Nephron progenitor cell (in vitro differentiated cells): ENCODE measurements around the gene TMPRSS9.

Experiments
- DNase-seq: peaks from one replicate; pipeline ENCODE4 v3.0.0; 2021
- H3K27ac Mint-ChIP-seq: 2 replicates; pipeline ENCODE4 v1.8.0; 2021; ENCODE audit warnings: mild to moderate bottlenecking, moderate library complexity, mixed read lengths
- H3K27me3 Mint-ChIP-seq: 2 replicates; pipeline ENCODE4 v1.8.0; 2021; ENCODE audit warnings: mild to moderate bottlenecking, low read depth, mixed read lengths; ENCODE audit not compliant: poor library complexity
- H3K36me3 Mint-ChIP-seq: 2 replicates; pipeline ENCODE4 v1.8.0; 2021; ENCODE audit warnings: low read depth, mixed read lengths
- H3K4me1 Mint-ChIP-seq: 2 replicates; pipeline ENCODE4 v1.8.0; 2021; ENCODE audit warnings: mixed read lengths
- H3K4me3 Mint-ChIP-seq: 2 replicates; pipeline ENCODE4 v1.8.0; 2021; ENCODE audit warnings: mild to moderate bottlenecking, moderate library complexity, mixed read lengths
- H3K9me3 Mint-ChIP-seq: 2 replicates; pipeline ENCODE4 v1.8.0; 2021; ENCODE audit warnings: mild to moderate bottlenecking, moderate library complexity, mixed read lengths
- TF ChIP-seq, protein P1 (sequence below): fragments of 200-600 bp; sonication (generic); IDR thresholded peaks from 2 replicates; pipeline ENCODE4 v1.5.0; 2021; ENCODE audit warnings: antibody characterized with exemption

The TMPRSS9 gene

DNA sequence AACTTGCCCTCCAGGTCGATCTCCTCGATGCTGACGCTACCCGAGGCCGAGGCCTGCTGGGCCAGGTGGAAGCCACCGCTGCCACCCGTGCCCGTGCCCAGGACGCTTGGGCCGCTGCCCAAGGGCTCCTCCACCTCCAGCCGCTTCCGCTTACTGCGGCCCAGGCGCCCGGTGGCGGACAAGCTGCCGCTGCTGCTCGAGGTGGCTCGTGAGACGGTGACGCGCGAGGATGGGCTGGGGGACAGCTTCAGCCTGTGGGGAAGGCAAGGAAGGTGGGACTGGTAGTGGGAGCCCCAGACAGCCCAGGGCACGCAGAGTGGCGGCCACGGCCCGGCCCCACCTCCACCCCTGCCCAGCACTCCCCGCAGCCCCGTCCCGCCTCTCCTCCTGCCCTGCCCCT lies 73.8 kb downstream of the TMPRSS9 start:
- no peak overlapping the region for H3K4me3 Mint-ChIP-seq
- no peaks in the 10 kb centered on the region for H3K27me3 Mint-ChIP-seq
- no peaks in the 10 kb centered on the region for H3K9me3 Mint-ChIP-seq

DNA sequence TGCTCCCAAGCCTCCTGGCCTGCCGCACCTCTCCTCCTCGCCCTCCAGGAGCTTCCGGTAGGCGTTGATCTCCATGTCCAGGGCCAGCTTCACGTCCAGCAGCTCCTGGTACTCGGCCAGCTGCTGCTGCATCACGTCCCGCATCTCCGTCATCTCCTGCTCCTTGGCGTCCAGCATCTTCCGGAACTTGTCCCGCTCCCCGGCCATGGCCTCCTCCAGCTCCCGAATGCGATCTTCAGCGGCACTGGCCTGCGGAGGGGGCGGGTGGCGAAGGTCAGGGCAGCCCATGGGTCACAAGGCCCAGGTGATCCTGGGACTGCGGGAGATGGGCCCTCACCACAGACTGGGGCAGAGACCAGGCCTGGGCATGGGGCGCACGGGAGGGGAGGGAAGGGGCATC lies 74.2 kb downstream of the TMPRSS9 start:
- H3K27ac Mint-ChIP-seq = no peak overlapping the region
- no peak for DNase-seq
- no peaks in the 10 kb centered on the region for H3K27me3 Mint-ChIP-seq
- no peak overlapping the region for H3K4me3 Mint-ChIP-seq
- no peaks in the 10 kb centered on the region for H3K9me3 Mint-ChIP-seq
- H3K4me1 Mint-ChIP-seq = peaks cover 9% of the 10 kb centered on the region
- H3K36me3 Mint-ChIP-seq = peaks cover 20% of the 10 kb centered on the region
- TF ChIP-seq, protein P1, sequence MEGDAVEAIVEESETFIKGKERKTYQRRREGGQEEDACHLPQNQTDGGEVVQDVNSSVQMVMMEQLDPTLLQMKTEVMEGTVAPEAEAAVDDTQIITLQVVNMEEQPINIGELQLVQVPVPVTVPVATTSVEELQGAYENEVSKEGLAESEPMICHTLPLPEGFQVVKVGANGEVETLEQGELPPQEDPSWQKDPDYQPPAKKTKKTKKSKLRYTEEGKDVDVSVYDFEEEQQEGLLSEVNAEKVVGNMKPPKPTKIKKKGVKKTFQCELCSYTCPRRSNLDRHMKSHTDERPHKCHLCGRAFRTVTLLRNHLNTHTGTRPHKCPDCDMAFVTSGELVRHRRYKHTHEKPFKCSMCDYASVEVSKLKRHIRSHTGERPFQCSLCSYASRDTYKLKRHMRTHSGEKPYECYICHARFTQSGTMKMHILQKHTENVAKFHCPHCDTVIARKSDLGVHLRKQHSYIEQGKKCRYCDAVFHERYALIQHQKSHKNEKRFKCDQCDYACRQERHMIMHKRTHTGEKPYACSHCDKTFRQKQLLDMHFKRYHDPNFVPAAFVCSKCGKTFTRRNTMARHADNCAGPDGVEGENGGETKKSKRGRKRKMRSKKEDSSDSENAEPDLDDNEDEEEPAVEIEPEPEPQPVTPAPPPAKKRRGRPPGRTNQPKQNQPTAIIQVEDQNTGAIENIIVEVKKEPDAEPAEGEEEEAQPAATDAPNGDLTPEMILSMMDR = no peak

More for the DNA sequence above, 73.8 kb downstream of the TMPRSS9 start:
- TF ChIP-seq, protein P1 = no peak
- Mint-ChIP-seq H3K4me1 (peaks cover 13% of the 10 kb centered on the region), H3K27ac (no peak overlapping the region), H3K36me3 (peaks cover 20% of the 10 kb centered on the region)
- no peak for DNase-seq

DNA sequence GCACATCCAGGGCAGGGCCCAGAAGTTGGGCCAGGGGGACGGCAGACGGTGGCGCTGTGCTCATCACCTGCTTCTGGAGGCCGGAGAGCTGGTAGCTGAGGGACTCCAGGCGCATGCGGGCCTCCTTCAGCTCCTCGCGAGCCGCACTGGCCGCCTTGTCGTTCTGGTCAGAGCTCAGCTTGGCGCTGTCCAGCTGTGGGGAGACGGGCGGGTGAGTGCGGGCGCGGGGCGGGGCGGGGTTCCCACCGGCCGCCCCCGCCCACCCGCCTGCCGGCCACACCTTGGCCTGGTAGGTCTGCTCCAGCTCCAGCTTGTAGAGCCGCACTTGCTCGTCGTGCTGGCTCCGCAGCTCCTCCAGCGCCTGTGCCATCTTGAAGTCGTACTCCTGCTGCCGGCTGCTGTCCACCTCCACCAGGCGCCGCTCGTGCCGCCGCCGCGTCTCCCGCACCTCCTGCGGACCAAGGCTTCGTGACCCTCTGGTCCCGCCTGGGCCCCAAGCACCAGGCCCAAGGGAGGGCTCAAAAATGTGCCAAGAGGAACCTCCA lies 74.7 kb downstream of the TMPRSS9 start:
- no peak overlapping the region for H3K27ac Mint-ChIP-seq
- H3K4me1 Mint-ChIP-seq = peaks cover 5% of the 10 kb centered on the region
- TF ChIP-seq, protein P1 = no peak

DNA sequence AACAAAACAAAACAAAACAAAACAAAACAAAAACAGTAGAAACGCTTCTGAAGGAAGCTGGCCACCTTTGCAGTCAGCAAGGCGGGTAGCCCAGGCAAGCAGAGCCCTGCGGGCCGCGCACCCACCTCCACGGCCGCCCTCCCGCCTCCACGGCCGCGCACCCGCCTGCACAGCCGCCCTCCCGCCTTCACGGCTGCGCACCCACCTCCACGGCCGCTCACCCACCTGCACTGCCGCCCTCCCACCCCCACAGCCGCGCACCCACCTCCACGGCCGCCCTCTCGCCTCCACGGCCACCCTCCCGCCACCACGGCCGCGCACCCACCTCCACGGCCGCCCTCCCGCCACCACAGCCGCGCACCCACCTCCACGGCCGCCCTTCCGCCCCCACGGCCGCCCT lies 76.3 kb downstream of the TMPRSS9 start:
- no peak overlapping the region for H3K27ac Mint-ChIP-seq
- DNase-seq = no peak
- no peaks in the 10 kb centered on the region for H3K9me3 Mint-ChIP-seq
- TF ChIP-seq, protein P1 = no peak
- H3K4me1 Mint-ChIP-seq = no peaks in the 10 kb centered on the region
- H3K27me3 Mint-ChIP-seq = peaks cover 3% of the 10 kb centered on the region
- H3K36me3 Mint-ChIP-seq = peaks cover 18% of the 10 kb centered on the region
- H3K4me3 Mint-ChIP-seq = no peak overlapping the region

More for the DNA sequence above, 74.7 kb downstream of the TMPRSS9 start:
- H3K4me3 Mint-ChIP-seq = no peak overlapping the region
- DNase-seq = no peak
- peaks cover 20% of the 10 kb centered on the region for H3K36me3 Mint-ChIP-seq
- no peaks in the 10 kb centered on the region for H3K27me3 Mint-ChIP-seq
- H3K9me3 Mint-ChIP-seq = no peaks in the 10 kb centered on the region

DNA sequence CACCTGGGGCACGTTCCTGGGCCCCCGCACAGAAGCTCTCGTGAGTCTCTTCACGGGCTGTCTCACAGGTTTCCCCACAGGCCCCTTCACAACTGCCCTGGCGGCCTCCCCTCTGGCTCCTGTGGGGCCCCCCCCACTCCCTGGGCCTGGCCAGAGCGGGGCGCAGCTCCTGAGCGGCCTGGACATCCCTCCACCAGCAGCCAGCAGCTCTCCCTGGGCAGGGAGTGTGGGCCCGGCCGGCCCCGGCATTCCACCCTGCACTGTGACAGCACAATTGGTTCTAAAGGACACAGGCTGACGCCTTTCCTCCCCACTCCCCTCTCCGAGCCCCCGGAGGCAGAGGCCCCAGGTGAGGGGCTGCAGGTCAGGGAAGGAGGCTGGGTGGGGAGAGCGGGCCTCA lies 76.9 kb downstream of the TMPRSS9 start:
- no peaks in the 10 kb centered on the region for H3K9me3 Mint-ChIP-seq
- peaks cover 3% of the 10 kb centered on the region for H3K27me3 Mint-ChIP-seq
- H3K27ac Mint-ChIP-seq = no peak overlapping the region
- DNase-seq = no peak
- no peak overlapping the region for H3K4me3 Mint-ChIP-seq
- TF ChIP-seq, protein P1 = no peak
- H3K36me3 Mint-ChIP-seq = peaks cover 18% of the 10 kb centered on the region
- no peaks in the 10 kb centered on the region for H3K4me1 Mint-ChIP-seq

DNA sequence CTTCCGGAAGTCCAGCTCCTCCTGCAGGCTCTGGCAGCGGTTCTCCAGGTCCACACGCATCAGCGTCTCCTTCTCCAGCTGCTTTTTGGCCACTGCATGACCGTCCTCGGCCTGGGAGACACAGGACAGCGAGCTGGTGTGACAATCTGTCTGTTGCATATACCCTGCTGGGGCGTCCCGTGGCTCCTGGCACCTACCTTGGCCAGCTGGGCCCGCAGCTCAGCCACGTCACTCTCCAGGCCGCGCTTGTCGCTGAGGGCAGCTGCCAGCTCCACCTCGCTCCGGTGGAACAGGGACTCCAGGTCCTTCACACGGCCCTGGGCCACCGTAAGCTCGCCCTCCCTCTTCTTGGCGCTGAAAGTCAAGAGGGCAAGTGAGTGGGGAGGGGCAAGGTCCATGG lies 78.1 kb downstream of the TMPRSS9 start:
- no peak for DNase-seq
- Mint-ChIP-seq H3K27ac (no peak overlapping the region), H3K4me1 (no peaks in the 10 kb centered on the region), H3K36me3 (peaks cover 18% of the 10 kb centered on the region), H3K9me3 (no peaks in the 10 kb centered on the region), H3K27me3 (peaks cover 3% of the 10 kb centered on the region), H3K4me3 (no peak overlapping the region)
- TF ChIP-seq, protein P1 = no peak
